HK-2 (cell line): Measurements from ENCODE around the gene ADCY1.

Experiments
- DNase-seq: peaks from one replicate; pipeline ENCODE4 v3.0.0-alpha.2; 2018; ENCODE audit not compliant: unreplicated experiment

Gene ADCY1

DNA sequence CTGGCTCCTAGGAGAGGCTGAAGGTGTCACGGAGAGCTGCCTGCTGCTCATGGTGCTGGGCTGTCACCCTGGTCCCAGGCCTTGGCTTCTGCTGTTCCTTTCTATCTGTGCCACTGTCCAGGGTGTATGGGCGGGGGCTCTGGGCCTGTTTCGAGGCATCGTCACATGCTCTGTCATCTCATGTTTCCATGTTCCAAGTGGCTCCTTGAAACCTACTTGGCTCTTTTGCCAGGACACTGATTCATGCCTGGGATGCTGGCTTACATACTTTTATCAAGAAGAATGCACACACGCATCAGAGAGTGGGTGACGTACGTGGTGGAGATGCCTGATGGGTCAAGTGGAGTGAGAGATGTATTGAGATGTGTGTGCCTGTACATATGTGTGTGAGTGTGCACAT lies 50.9 kb downstream of the ADCY1 start:
- no peak for DNase-seq

DNA sequence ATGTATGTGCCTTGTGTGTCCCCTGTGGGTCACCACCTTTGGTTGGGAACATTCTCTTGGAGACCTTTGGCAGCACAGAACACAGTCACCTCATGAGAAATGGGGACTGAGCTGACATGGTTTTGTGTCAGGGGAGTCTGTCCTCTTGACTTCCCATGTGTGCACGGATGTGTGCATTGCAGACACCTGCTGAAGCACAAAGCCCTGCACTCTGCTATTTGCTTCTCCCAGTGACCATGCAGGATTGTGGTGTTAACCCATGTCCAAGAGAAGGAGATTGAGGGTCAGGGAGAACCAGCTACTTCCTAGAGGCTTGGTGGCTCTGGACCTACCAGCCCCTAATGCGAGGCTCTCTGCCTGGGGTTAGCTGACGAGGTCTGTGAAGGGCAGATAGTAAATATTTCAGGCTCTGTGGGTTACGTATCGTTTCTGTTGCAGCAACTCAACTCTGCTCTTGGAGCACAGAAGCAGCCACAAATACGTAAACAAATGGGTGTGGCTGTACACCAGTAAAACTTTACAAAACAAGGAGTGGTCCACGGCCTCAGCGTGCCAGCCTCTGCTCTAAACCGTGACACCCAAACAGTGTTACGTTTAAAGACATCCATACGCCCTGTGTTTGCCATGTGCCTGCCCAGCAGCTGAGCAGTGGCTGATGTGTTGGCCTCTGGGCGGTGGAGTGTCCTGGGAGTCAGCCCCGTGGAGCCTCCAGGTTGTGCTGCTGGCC lies 51.7 kb downstream of the ADCY1 start:
- DNase-seq = no peak

DNA sequence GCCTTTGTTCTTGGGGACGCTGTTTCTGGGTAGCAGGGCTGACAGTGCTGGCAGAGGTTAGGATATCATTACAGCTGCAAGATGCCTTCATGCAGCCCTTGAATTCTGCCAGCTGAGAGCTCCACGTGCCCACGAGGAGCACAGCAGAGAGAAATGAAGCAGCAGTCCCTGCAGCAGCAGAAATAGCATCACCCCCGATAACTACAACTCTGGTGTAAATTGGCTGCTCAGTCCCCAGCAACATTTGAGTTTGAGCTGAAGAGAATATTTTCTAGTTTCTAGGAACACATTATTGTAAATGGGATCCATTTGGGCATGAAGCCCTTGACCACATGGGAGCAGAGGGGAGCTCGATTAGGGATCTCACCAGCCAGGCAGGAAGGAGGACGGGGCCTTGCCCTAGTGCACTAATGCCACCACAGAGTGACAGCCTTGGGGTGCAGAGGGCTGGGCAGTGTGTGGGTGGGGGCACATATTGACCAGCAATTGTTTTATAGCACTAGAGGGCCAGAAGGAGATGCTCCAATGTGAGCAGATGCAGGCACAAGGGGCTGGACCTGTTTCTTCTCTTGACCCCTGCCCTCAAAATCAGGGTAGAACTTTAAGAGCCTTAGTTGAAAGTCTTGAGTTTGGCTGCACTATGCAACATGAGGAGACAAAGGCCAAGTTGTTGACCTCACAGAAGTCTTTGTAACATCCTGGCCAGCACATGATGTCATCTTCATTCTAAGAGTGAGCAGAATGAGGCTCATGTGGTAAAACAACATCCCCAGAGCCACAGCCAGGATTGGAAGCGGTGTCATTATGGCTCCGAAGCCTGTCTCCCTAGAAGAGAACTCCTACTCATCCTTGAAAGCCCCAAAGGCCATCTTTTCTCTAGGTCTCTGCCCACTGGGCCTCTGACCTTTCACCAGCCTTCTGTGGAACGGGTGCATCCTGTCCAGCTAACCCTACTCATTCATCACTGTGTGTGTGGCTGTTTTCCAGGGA lies 52.6 kb downstream of the ADCY1 start:
- DNase-seq = no peak

DNA sequence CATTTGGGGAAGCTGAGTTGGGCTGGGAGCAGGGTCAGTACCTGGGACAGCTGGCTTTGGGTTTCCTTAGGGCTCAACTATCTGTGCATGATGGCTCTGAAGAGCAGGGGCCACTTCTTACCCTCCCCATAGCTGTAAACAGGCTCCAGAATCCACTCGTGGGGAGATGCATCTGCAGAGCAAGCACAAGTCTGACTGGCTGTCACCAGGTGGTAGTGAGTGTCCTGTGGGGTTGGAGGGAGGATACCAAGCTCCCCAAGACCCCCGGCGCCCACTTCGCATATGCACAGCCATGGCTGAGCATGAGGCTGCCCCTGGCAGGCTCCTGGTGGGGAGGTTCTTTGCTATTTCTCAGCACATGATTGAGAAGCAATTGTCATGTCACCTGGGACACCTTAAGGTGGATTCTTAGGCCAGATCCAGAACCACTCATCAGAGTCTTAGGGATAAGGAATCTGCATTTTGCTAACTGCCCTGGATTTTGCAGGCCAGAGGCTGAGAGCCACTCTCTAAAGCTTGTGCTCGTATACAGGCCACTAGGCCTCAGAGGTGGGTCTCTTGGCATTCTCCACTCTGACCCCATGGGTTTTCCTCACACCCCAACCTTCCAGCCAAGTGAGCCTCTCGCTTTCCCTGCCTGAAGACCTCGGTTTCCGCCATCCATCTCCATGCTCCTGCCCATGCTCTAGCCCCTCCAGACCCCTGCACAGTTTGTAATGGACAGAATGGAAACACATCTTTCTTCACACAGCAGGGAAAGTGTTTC lies 53.7 kb downstream of the ADCY1 start:
- DNase-seq = no peak

DNA sequence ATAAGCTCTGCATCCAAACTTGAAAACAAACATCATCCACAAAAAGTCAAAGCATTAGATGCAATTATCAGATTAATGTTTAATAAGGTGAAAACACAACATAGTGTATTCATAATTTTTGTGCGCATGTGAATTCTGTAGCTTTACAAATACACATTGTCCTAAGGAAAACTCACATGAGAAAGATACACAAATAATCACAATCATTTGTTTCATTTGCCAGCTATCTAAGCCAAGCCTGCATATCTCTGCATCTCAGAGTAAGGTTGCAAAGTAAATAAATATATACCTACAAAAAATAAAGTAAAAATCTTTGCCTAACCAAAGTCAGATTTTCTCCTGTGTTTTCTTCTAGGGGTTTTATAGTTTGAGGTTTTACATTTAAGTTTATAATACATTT lies 57.4 kb downstream of the ADCY1 start:
- no peak for DNase-seq

DNA sequence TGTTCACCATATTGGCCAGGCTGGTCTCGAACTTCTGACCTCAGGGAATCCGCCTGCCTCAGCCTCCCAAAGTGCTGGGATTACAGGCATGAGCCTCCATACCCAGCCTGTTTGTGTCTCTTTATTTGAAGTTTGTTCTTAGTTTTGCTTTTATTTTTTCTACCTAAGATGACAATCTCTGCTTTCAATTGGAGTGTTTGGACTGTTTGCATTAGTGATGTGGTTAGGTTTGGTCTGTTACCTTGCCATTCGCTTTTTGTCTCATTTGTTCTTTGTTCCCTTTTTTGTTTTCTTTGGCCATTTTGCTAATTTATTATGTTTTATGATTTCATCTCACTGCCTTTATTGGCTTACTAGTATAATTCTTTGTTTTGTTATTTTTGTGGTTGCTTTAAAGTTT lies 62.6 kb downstream of the ADCY1 start:
- no peak for DNase-seq

DNA sequence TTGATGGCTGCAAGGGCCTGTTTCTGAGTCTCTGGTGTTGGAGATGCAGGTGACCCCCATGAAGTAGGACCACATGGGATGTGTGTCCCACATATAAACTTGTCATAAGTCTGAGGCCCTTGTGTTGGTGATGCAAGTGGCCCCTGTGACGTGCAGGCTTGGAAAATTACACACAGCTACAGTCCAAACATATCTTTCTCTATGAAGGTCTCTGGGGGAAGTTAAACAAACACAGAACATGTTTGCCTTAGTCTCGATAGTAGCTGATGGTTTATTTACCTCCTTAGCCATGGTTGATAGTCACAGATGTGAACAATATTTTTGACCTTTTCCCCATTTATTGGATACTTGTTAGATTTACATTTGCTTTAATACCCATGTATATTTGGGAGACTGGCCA lies 64.7 kb downstream of the ADCY1 start:
- DNase-seq = no peak

DNA sequence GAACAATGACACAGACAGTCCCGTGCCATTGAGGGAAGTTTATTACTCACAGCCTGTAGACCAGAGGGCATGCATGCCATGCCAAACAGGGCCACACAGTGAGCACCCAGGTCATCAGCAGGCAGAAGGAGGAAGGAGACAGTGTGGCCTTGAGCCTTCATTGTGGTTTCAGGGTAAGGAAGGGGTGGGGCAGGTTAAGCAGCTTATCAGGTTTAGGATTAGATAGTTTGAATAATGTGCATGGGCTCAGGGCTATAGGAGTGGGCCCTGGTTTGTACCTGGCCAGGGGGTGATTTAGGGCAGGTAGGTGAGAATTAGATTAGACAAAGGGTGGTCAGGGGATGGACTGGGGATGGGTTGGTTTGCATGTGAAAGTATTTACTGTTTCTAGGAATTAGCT lies 67.9 kb downstream of the ADCY1 start:
- no peak for DNase-seq

DNA sequence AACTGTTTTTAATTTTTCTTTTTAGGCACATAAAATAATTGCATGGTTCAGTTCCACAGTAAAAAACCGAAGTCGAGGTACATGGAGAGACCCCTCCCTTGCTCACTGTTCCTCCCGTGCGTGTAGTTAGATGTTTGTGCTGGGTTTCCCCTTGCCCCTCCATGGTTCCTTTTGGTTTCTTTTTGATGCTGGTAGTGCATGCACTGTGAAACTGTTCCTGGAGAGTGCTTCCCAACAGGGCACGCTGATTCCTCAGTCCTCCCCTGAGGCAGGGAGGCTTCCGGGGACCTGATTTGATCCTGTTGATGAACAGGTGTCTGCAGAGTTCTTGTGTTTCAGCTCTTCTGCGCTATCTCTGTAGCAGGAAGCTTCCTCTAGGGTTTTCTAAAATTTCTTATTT lies 69.5 kb downstream of the ADCY1 start:
- DNase-seq = no peak

DNA sequence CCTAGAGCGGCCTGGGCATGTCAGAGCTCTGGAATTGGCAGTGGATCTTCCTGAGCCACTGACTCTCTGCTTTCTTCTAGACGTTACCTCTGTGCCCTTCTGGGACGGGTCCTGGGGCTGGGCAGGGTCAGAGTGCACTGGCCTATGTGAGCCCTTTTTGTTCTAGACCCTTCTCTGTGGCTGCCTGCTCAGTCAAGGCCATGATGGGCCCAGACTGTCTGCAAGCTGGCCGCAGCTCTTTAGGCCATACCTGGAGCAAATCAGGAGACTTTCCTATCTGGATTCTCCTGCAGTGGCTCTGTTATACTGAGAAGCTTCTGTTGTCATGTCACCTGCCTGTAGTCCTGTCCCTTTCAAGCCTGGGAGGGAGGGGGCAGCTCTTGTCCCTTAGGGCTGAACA lies 70.1 kb downstream of the ADCY1 start:
- no peak for DNase-seq

DNA sequence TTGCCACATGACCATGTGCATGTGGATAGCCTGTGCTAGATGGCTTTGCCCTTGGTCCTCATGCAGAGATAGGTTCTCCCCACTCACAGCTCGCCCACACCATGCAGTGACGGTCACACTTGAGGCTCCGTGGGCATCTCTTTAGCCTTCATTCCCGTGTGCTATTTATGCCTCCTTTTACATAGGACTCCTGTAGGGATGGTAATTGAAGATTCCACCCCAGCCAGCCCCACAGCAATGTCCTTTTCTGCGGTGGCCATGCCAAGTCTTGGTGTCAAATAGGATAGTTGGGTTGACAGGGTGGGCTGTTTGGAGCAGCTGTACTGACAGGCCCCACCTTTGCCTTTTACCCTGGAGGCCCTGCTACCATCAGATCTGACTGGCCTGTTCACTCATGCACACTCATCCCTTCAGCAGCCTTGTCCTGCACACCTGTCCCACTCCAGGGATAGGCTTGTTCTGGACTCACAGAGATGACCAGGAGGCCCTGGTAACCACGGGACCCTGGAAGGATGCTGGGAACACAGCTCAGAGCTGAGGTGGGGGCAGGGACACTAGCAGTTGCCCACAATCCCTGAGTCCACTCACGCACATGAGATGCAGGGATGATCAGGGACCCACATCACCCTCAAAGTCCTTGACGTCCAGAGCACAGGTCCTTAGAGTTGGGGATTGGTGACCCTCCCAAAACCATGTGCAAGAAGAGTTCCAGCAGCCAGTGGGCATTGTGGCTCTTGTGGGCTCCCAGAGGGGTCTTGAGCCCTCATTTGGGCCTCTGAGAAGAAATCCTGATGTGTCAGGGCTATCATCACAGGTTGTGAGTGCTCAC lies 71.2 kb downstream of the ADCY1 start:
- no peak for DNase-seq

DNA sequence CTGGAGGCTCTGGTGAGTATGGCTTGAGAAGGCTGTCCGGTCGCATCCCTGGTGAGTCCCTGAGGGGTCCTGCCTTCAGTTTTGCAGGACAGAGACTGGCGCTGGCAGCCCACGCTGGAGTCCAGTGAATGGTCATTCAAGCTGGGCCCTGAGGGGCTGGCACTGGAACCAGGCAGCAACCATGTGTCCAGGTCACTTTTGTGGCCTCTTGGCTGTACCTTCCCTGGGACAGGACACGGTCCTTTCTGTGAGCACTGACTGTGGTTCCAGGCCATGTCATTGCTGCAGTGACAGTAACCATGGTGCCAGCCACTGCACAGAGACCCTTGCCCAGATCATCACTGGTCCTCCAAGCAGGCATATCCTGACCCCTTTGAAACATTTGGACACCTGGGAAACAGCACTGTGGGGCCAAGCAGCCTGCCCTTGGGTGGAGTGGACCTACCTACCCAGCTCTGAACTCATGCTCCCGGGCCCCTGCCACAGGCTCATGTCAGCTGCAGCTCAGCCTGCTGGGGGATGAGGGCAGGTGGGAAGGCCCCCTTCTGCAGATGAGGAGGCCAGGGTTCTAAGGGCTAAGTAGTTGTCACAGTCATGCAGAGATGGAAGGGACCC lies 72.1 kb downstream of the ADCY1 start:
- no peak for DNase-seq

DNA sequence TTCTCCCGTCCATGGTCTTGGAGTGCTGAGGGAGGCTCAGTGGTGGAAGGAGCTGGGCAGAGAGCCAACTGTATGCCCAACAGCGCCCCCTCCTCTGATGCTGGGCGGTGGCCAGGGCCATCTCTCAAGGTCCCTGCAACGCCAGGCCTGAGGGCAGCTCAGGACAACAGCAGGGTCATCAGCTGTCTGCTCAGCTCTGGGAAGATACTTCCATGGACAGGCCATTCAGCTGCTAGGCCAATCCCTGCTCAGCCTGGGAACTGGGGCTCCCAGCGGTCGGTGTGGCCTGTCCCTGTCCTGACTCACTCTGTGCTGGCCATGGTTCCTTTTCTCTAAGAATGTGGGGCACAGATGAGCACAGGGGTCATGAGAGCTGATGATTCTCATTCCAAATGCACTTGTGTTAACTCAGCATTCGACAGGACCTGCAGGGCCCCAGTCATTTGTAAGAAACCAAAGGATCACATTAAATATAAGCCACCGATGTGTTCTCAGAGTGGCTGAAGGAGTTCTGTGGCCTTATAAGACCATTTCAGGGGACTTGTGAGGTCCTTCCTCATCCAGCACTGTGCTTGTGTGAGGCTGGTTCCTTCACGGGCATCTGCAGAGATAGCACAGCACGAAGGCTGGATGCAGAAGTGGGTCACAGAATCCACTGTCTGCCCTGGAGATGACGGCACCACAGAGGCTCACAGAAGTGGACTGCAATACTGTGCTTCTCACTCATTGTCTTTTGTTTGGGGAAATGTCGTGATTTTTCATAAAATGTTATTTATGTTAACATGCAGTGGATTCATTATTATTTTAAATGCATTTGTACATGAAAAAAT lies 73.0 kb downstream of the ADCY1 start:
- no peak for DNase-seq

DNA sequence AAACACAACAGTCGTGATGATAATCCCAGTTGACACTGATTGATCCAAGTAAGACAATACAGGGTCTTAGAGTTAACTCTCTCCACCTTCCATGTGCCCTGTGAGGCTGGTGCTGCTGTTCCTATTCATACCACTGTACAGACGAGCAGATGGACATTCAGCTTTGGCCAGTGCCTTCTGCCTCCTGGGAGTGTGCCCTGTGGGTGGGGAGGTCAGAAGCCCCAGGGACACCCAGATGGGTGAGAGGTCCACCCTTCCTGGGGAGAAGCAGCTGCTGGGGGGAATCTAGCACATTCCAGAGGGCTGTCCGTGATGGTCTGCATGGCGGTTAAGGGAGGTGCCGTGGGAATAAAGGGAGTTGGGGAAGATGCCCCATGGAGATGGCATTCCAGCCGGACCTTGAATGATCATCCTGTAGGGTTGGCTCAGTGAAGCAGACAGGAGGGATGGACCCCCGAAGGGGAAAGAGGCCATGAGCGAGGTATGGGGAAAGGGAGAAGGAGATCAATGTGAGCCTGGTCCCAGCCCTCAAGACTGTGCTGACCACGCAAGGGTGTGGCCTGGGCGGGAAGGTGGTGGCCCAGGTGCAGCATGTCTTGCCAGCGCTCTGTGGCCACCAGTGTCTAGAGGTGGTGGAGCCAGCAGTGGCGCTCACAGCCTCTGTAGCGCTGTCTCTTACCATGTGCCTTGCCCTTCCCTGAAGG lies 74.0 kb downstream of the ADCY1 start:
- DNase-seq = no peak

DNA sequence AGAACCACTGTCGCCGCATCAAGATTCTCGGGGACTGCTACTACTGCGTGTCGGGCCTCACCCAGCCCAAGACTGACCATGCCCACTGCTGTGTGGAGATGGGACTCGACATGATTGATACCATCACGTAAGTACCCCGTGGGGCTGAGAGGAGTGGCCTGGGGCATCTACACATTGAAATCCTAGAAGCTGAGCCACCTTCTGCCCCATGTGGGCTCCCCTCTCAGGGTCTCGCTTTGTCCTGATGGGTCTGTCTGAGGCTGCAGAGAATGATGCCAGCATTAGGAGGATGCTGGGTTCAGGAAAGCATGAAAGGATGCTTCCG lies 74.5 kb downstream of the ADCY1 start:
- no peak for DNase-seq

DNA sequence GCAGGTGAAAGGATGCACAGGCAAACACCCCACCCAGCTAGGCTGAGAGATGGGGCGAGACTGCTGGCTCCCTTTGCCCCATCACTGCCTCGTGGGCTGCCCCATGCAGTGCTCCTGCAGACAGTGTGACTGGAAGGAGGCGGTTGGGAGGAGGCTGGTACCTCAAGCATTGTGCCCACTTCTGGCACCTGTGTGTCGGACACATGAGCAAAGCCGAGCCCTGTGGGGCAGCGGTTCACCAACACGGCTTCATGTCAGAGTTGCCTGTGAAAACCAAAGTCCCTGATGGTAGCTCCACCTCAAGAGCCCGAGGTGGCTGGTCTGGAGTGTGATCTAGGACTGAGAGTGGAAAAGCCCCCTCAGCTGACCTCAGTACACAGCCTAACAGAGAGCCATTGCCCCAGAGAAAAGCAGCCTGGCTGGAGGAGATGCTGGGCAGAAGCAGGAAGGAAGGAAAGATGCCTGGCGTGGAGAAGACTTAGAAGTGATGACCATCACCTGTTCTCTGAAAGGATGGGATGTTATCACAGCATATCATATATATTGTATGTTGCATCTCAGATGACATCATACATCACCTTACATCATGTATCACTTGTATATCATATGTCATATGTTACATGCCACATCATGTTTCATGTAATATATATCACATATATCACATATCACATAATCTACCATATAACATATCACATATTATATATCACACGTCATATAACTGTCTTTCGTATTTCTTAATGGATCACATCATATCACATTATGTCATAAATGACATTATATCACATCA lies 75.6 kb downstream of the ADCY1 start:
- DNase-seq = no peak

DNA sequence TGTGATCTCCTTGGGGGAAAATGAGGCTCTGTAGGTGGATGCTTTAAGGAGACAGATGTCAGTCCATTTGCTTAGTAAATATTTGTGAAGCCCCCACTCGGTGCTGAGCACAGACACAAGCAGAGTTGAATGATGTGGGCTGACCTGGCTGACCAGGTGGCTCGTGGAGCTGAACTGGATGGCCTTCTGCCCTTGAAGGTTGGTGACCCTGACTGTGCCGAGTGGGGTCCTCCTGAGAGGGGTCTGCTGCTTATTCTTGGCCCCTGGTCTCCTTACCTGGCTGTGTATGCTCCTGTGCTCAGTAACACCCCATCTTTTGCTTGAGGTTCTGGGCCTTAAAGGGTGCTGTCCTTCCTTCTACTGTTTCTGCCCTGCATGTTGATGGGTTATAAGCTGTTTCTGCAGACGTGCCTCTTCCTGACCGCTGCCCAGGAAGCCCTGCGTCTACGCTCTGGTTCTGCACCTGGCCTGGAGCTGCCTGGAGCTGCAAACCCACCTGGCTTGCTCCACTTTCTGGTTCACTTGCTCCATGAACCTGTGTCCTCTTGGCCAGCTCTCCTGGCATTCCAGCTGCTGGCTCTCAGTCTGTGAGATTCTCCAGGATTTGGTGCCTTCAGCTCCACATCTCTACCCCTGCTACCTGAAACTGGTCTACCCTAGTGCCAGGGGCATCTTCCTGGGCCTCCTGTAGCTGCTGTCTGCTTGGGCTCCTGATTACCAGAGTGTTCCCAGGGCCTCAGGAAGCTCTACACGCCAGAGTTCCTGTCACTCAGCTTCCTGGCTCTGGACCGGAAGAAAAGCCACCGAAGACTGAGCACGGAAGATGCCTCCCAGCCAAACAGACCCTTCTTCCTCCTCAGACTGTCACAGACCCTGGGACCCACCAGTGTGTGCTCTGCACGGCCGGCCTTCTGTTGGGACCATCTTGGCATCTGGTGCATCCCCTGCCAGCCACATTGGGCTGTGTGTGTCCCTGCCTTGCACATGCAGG lies 76.5 kb downstream of the ADCY1 start:
- DNase-seq = no peak

DNA sequence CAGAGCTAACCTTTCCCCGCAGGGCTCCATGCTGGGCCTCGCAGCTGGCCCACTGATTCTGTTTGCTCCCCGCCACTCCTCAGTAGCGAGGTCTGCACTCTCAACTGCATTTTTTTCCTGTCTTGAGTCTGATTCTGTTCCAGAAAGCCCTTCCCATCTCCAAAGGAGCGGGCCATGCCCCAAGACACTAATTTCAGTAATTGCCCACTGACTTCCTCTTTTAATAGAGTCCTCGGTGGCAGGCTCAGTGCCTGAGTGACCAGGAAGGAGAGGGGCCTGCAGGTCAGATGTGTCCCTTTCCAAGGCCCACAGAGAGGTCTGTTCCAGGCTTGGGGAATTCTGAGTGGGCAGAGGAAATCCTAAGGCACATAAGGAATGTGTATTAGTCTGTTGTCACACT lies 77.4 kb downstream of the ADCY1 start:
- no peak for DNase-seq
